GM12865 (cell line): ENCODE results near the gene ALDH8A1.

Experiments used
- DNase-seq: peaks from one replicate; pipeline ENCODE4 v3.0.0; 2010; ENCODE audit warnings: low read depth
- H3K4me3 ChIP-seq: 2 replicates; pipeline ENCODE4 v1.5.1; 2011; ENCODE audit warnings: mild to moderate bottlenecking, low read depth, low read length, control low read depth
- TF ChIP-seq, protein P1 (sequence below): IDR thresholded peaks from 2 replicates; pipeline ENCODE4 v1.5.1; 2011; ENCODE audit warnings: low read length, control low read depth, low read depth, inconsistent platforms; ENCODE audit not compliant: insufficient read depth; ENCODE audit errors: missing control alignments

ALDH8A1 gene

DNA sequence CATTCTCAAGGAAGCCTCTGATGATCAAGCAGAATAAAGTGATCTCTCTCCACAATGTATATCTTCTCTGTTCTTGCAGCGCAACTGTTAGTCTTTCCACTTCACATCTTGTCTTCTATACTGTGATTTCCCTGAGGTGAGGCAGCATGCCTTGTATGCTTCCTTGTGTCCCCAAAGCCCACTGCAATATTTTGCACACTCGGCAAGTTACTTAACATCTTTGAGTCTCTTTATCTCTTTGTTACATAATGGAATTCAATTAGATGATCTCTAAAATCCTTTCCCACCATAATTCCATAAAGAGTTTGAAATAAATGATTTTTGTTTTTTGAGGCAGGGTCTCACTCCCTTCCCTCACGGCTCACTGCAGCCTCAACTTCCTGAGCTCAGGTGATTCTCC is 40.4 kb upstream of the ALDH8A1 start:
- DNase-seq: no peak
- TF ChIP-seq, protein P1, sequence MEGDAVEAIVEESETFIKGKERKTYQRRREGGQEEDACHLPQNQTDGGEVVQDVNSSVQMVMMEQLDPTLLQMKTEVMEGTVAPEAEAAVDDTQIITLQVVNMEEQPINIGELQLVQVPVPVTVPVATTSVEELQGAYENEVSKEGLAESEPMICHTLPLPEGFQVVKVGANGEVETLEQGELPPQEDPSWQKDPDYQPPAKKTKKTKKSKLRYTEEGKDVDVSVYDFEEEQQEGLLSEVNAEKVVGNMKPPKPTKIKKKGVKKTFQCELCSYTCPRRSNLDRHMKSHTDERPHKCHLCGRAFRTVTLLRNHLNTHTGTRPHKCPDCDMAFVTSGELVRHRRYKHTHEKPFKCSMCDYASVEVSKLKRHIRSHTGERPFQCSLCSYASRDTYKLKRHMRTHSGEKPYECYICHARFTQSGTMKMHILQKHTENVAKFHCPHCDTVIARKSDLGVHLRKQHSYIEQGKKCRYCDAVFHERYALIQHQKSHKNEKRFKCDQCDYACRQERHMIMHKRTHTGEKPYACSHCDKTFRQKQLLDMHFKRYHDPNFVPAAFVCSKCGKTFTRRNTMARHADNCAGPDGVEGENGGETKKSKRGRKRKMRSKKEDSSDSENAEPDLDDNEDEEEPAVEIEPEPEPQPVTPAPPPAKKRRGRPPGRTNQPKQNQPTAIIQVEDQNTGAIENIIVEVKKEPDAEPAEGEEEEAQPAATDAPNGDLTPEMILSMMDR: no peak
- no peak overlapping the region for H3K4me3 ChIP-seq

DNA sequence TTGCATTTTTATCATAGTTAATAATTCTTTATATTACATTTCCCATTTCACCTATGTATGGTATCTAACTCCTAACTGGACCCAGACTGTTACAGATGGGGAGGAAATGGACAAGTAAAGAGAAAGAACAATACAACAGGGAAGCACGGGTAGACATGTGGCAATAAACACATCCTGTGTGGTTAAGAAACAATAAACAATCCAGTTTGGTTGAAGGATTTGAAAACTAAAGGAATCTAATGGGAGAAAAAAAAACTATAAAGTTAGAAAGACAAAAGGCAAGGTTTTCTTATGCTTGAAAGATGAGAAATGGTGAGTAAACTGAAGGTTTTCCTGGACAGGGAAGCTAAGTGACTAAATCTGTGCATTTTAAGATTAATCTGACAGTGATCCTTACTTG is 34.9 kb upstream of the ALDH8A1 start:
- TF ChIP-seq, protein P1: no peak
- no peak for DNase-seq
- H3K4me3 ChIP-seq: no peak overlapping the region

DNA sequence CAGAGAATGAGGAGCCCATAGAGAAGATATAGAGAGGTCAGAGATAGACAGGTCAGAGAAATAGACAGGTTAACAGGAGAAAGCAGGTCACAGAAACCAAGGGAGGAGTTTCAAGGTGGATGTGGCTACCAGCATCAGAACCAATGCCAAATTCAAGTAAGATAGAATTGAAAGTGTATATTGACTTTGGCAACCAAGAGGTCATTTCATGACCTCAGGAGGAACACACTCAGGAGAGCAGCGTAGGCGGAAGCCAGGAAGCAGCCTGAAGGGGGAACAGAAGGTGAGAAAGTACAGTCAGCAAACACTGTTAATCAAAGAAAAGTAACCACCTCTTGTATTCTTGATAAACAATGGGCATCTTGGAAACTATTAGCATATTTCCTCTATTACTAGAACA is 33.9 kb upstream of the ALDH8A1 start:
- H3K4me3 ChIP-seq: no peak overlapping the region
- no peak for DNase-seq
- TF ChIP-seq, protein P1: no peak

DNA sequence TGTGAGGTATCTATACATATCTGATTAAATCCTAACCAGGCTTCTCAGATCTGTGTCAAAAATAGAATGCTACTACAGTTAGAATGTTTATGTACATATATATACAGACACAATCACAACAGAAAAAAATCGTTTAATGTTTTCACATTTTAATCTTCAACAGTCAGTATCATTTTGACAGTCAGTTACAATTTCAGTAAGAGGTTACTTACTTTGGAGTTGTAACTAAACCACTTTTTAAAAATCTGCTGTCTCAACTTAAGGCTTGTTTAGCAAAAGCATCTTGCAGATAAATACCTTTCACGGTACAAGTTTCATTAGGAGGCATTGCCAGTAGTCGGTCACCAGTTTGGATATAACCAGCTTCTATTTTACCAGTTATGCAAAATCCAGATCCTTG is 32.3 kb upstream of the ALDH8A1 start:
- TF ChIP-seq, protein P1: no peak
- no peak for DNase-seq
- H3K4me3 ChIP-seq: no peak overlapping the region

DNA sequence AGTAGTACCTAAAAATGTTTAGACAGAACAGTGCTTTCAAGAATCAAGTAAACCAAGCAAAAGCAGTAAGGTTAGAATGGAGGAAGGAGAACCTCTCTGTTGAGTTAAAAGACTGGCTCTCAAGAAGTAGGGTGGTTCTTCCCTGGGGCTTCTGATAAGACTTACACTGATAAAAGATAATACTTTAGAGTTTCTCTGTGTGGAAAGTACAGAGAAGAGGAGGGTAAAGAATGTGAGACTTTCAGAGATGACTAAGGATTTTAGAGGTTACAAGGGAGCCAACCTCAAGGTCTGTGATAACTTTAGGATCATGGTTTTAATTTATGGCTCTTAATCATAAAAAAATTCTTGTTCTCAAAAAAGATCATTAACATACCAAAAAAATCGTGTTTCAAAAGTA is 30.9 kb upstream of the ALDH8A1 start:
- H3K4me3 ChIP-seq: no peak overlapping the region
- no peak for DNase-seq
- TF ChIP-seq, protein P1: no peak

DNA sequence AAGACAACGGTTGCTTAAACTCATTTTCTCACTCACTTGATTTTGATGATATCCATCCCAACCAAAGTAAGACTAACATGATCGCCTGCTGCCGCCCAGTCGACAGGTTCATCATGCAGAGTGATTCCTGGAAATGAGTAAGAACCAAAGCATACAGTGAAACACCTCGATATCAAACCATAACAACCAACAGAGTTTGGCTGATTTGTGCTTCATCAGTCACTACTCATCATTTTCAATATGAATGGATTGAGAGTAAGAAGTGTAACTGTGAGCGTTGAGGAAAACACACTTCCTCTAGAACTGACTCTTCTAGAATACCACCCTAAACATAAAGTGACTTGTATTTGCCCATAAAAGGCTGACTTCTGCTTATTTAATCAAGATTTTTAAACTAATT is 29.2 kb upstream of the ALDH8A1 start:
- no peak overlapping the region for H3K4me3 ChIP-seq
- TF ChIP-seq, protein P1: no peak
- peak; percentile 80 for DNase-seq

DNA sequence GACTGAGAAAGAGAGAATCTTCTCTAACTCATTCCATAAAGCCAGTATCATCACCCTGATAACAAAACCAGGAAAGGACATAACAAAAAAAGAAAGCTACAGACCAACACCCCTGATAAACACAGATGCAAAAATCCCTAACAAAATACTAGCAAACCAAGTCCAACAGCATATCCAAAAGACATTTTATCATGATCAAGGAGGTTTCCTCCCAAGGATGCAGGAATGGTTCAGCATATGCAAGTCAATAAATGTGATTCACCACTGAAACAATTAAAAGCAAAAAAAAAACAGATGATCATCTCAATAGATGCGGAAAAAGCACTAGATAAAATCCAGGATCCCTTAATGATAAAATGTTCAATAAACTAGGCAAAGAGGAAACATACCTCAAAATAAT is 24.5 kb upstream of the ALDH8A1 start:
- TF ChIP-seq, protein P1: no peak

More for the DNA sequence above, 24.5 kb upstream of the ALDH8A1 start:
- no peak overlapping the region for H3K4me3 ChIP-seq
- DNase-seq: no peak
